Raji (cell line): ENCODE measurements around the gene NFKB2.
A peak's percentile ranks its signal among the peaks of the same experiment; 100 is the strongest.

Source experiments
- POLR2A ChIP-seq: IDR thresholded peaks from 2 replicates; pipeline ENCODE4 v1.6.1; 2011; ENCODE audit warnings: low read depth, low read length, control low read depth; ENCODE audit not compliant: insufficient read depth

NFKB2 gene

DNA sequence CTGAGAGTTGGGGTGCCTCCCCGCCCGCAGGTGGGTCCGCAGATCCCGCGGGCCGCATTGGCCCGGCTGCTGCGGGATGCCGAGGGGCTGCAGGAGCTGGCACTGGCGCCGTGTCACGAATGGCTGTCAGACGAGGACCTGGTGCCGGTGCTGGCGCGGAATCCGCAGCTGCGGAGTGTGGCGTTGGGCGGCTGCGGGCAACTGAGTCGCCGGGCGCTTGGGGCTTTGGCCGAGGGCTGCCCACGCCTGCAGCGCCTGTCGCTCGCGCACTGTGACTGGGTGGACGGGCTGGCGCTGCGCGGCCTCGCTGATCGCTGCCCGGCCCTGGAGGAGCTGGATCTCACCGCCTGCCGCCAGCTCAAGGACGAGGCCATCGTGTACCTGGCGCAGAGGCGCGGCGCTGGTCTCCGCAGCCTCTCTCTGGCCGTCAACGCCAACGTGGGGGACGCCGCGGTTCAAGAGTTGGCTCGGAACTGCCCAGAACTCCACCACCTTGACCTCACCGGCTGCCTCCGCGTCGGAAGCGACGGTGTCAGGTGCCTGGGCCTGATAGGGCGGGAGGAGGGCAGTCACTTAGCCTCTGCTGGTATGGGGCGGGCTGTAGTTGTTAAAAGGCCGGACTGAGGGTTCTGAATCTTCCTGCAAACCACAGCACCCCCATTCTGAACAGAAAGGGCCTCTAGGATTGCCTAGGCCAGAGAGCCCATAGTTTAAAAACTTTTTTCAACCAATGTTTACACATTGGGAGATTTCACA, 26.4 kb downstream of the NFKB2 start:
- TF ChIP-seq POLR2A = no peak

DNA sequence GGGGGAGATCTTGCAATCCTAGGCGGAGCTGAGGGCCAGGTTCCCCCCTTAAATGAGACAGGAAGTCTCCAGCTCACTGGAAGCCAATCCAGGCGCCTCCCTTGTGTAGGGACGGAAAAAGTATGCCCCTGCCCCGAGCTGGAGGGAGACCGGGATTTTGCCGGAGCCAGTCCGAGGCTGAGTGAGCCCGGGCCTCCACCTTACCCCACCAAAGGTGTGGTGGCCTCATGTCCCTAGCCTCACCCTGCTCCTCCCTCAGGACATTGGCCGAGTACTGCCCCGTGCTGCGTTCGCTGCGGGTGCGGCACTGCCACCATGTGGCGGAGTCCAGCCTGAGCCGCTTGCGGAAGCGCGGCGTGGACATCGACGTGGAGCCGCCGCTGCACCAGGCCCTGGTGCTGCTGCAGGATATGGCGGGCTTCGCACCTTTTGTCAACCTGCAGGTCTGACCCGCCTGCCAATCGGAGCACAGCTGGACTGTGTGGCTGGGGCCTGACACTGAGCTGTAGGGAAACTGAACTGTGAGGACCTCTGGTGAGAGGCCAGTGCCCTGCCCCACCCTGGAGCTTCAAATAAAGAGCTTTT, 27.1 kb downstream of the NFKB2 start:
- TF ChIP-seq POLR2A = no peak

DNA sequence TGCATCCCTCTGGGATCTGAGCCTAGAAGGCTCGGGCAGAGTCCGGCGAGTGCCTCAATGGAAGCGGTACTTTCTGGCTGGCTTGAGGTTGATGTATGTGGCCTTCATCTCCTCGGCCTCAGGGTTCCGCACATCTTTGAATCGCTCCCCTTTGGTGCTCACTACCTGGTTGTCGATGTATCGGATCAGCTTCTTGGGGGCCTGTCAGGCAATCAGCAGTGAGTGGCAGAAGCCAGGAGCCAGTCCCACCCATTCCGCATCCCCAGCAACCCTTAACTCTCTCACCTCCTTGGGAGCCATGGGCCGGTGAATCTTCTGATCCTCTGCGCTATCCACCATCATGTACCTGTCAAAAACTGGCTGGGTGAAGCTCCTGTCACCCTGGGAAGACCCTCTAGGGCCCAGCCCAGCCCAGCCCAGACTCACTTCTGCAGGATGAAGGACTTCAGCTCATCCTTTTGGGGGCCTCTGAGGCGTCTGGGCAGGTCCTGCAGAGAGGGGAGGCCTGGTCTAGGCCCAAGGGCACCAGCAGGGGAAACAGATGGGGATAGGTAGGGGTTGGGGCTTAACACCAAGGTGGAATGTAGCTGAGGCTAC, 28.0 kb downstream of the NFKB2 start:
- no peak for TF ChIP-seq POLR2A

DNA sequence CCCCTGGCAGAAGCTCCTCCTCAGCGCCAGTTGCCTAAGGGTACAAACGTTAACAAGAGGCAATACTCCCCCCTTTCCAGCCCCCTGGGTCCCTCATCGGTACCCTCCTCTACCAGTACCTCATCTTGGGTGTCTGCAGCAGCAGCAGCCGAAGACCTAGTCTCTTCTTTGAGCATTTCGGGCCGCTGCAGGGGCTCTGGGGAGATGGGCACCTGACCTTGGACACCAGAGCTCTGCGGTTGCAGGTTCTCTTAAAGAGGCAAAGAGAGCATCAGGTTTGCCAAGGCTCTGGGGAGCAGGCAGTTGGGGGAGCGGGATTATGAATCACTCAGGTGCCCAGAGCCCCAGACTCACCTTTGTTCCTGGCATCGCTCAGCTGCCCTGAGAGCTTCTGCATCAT, 28.6 kb downstream of the NFKB2 start:
- no peak for TF ChIP-seq POLR2A

DNA sequence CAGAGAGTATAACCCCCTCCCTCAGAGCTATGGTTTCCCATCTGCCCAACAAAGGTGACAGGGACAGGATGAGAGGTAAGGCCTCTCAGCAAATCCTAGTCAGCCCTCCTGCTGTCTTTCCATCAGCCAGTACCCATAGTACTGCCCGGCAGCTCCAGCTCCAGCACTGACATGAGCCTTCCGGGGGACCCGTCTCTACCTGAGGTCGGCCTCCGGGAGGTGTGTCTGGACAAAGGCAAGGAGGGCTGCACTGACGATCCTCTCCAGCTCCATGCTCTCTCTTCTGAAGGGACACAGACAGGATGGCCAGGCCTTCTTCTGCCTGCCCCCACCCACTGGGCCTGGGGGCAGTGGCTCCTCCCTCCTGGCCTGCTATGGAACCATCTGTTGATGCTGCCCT, 29.4 kb downstream of the NFKB2 start:
- TF ChIP-seq POLR2A = no peak

DNA sequence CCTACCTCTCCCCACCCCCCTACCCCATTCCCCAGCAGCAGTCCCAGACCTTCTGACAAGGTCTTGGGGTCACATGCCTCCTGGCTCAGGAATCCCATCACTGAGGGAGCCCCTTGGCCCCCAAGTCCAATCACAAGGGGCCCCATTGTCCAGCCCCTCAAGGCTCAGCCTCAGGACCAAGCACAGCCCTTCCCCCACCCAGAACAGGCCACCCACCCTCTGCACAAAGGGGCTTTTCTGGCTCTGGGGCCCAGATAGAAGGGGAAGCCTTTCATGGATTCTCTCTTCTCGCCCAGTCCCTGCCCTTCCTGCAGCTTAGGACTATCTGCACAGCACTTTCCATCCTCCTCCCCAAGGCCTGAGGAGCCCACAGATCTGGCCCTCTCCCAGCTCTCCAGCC, 29.9 kb downstream of the NFKB2 start:
- TF ChIP-seq POLR2A = no peak

DNA sequence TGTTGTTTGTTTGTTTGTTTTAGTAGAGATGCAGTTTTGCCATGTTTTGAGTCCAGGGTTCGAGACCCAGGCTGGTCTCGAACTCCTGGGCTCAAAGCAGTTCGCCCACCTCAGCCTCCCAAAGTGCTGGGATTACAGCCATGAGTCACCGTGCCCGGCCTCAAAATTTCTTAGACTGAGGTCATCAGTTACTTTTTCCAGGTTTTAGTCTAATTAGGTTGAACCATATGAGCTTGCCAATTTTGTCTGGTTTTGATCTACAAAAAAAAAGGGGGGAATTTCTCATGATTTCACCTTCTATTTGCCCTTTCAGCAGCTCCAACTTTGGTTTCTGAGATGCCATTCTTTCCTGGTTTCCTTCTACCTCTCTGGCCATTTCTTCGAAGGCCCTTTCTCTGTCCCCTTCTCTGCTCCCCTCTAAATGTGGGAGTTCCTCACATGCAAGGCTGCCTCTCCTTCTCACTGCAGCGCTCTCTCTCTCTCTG, 31.3 kb downstream of the NFKB2 start:
- TF ChIP-seq POLR2A = no peak

DNA sequence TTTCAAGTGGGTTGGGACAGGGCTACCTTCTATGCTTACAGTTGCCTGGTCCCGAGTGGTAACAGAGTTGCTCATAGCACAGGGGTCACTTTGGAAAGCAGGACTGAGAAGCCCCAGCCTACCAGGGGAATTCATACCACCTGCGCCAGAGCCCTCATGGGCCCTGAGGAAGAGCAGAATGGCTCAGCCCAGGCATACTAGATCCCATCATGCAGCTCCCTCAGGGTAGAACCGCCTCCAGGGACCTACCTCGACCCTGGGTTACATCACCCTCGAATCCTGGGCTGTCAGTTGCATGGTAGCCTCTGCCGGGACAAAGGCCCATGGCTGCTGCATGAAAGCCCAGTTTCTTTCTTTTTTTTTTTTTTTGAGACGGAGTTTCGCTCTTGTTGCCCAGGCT, 34.0 kb downstream of the NFKB2 start:
- no peak for TF ChIP-seq POLR2A

DNA sequence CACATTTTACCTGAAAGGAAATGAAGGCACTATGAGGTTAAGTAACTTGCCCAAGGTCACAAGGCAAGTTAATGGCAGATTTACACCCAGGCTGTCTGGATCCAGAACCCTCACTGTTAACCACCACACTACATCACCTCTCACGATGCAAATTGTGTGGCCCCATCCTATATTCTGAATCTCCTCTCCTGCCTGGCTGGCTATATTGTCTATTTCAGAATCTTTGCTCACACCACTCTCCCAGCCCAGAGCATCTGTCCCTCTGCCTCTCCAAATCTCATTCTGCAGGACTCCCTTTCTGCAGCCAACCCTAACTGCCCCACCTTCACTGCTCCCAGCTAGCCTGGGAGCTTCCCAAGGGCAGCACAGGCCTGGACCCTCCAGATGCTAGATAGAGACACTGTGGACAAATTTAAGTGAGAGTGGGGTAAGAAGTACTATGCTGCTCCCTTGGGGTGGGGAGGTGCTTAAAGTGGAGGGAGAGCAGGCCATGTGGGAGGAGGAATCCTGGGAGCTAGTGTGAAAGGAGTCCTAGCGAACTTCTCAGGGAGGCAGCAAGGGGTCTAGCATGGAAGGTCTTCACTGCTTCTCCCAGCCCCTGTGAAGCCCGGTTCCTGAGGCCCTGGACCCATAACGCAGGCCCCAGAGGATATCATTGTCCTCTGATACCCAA, 36.1 kb downstream of the NFKB2 start:
- peak; percentile 36; the same call in 1 of the 2 replicates for TF ChIP-seq POLR2A

DNA sequence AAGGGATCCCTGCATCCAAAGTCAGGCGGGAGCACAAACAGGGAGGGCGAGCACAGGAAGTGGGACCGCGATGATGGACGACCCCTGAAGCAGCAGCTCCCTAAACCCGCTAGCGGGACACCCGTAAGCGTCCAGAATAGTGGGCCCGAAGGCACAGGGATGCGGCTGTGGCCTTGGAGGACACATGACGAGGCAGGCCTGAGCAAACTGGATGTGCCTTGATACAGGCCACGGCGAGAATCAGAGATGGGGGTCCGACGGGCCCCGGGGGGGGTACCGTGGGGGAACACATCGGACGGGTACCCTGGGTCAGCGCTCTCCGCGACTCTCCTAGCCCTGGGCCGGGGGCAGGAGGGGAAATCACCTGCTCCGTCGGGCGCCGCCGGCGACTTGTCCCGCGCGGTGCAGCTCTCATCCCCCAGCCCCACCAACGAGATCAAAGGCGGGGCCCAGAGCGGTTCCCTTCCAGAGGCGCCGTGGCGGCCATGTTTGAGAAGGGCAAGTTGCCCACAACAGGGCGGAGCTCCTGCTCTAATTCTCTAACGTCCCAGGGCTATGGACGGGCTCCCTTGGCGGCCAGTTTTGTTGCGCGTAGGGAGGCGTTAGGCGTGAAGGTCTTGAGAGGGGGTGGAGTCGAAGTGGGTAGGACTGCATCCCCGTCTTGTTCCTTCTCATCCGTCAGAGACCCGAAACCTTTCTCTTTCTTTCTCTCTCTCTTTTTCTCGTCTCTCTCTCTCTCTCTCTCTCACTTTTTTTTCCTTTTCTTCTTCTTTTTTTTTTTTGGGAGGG, 36.9 kb downstream of the NFKB2 start, which contains the start of gene CUEDC2:
Gene CUEDC2 (minus strand): TSS at position 413 of the 789 bp plus-strand sequence. CDS start 7,386 bp downstream, outside the sequence.
- peak; percentile 77 for TF ChIP-seq POLR2A

DNA sequence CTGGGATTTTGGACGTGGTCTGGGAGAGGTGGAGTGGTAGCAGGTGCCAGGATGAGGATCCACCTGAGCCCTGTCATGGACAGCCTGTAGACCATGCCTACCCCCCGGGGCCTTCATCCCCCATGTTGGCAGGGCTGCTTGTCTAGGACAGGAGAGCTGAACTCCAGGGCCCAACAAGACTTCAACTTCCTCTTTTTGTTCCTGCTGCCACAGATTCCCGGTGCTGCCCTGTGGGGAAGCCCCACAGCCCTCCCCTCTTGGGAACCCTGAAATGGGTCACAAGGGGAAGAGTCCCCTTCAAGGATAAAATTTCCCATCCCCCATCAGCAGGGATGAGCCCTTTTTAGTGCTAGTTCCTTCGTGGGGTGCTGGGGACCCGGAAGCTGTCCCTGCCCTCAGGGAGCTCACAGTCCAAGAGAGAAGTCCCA, 38.1 kb downstream of the NFKB2 start:
- no peak for TF ChIP-seq POLR2A

DNA sequence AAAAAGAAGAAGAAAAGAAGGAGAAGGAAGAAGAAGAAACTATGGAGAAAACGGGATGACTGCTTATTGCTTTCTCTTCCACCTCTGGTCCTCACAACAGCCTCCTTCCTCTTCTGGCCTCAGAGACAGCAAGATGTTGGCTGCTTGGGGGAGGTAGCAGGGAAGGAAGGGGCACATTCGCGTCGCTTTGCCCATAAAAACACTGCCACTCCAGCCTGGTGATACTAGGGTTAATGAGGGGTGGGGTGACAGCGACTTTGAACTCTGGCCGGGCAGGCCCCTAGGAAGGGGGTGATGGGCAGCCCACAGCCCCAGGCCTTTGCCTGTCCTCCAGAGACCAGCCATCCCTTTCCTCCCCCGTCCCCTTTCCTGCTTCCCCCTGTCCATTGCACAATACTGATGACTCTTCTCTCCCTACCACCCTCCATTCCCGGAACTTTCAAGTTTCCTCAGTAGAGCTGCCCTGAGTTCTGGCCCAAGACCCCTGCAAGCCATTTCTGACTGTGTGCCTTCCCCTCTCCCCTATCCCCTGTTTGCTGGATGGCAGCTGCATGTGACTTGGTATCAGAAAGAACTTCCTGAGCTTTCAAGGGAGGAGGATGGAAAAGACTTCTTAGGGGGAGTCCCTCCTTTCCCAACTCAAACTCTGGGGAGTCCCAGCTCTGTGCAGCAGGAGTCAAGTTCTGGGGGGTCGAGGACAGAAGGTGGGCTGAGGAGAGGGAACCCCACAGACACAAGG, 39.1 kb downstream of the NFKB2 start:
- no peak for TF ChIP-seq POLR2A

DNA sequence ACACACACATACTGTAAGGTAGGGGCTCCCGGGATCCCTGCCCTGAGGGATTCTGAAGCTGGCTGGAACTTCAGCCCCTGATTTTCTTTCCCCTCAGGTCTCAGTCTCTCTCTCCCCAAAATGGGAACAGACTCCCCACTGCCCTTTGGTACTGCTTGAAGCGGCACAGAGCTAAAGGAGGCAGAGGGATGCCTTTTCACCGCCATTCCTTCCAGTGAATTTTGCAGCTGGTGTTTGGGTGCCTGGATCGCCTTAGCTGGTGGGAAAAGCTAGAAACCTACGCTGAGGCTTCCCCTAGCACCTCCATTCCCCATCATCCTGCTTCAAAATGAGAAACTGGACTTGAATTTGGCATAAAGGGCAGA, 39.6 kb downstream of the NFKB2 start:
- TF ChIP-seq POLR2A = no peak
